Measurements from ENCODE around the gene CLIC3. TPM values are rescaled to one million over a fixed set of nuclear protein-coding genes. Genes with fewer than 3 reads are reported as not detected.

Gene CLIC3
- polyA plus RNA-seq, 2 of the 4 experiments (the other 2 are of a cell fraction) = 0.61 to 6.4 TPM

DNA sequence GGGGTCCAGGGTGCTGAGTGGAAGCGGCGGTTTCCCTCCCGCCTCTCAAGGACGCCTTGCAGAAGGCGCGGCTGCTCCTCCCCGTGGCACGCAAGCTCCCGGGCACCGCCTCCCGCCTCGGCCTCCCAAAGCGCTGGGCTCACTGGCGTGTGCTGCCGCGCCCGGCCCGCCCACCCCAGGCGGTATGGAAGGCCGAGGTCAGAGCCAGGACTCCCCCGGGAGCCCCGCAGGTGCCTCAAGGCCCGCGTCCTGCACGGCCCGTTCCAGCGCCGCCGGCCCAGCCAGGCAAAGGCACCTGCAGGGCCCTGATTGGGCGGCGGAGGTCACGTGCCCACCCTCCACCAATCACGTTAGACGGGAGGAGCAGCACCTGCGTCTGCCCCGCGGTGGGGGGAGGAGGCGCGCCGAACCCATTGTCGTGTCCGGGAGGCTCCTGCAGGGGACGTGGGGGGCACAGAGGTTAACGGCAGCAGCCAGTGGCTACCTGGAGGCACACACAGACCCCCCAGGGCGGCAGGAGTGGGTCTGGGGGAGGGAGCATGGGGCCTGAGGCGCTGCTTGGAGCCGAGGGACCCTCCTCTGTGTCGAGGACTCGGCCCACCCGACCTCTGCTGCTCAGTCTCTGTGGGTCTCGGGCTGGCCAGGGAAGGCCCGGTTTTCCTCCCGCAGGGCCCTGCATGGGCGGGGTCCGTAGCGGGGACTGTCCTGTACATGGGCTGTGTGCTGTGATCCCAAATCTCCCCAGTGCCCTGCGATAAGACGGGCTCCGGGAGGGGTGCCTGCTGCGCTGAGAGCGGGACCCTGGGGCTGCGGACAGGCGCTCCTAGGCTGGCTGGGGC is 46.3 kb downstream of the CLIC3 start:
- CTCF ChIA-PET = interaction anchor here (1.0 to 11.3 kb wide), 3 partner anchors 50 to 106 kb away, joined by 3 to 282 read pairs (median 4); partner anchors contain the start of genes ABCA2 and FUT7
- H3K9me3 ChIP-seq = no peaks in the 10 kb centered on the region
- peak overlapping the region; percentile 92 for H3K4me2 ChIP-seq
- POLR2A ChIA-PET = interaction anchor here (0.5 to 1.4 kb wide), 4 partner anchors 8 to 231 kb away, joined by 3 read pairs; partner anchors contain the start of gene PAXX
- ATAC-seq (peak; percentile 71 to 87), DNase-seq (ENCODE audit: low read depth in 1 of 2, low spot score in 1 of 2) (peak; percentile 96 to 99), FAIRE-seq (peak; percentile 88)
- 15% methylated on average over 14 of the region's 63 CpGs for WGBS (ENCODE audit: missing lambda C conversion rate)
- peak overlapping the region; percentile 94 to 98 for H3K27ac ChIP-seq
- H3K4me1 ChIP-seq = peaks cover 32% of the 10 kb centered on the region
- peak overlapping the region; percentile 60 for H3K4me3 ChIP-seq
- TF ChIP-seq CTCF (IDR thresholded peaks at IDR 0.05) = no peak
- no peak for TF ChIP-seq CHD4 (IDR thresholded peaks at IDR 0.05; ENCODE audit: borderline replicate concordance)
- 0 out of 2 replicates have a peak, but pooled peaks have one; percentile 14 for TF ChIP-seq BHLHE40 (IDR thresholded peaks at IDR 0.05; ENCODE audit: low read depth, low read length)
- TF ChIP-seq SREBF2 (IDR thresholded peaks at IDR 0.05) = no peak
- no peak for TF ChIP-seq TFCP2L1 (CRISPR knock-in tag; IDR thresholded peaks at IDR 0.05)
- no peak for TF ChIP-seq ELK1 (IDR thresholded peaks at IDR 0.05; ENCODE audit: low read depth, low read length)
- TF ChIP-seq FOXS1 (CRISPR knock-in tag; IDR thresholded peaks at IDR 0.05) = no peak
- TF ChIP-seq POLR2A (IDR thresholded peaks at IDR 0.05; ENCODE audit: low read length) = peak; percentile 76
- TF ChIP-seq JUN (IDR thresholded peaks at IDR 0.05) = peak in 1 of 2 experiments; percentile 84; a peak in 3 of 5 replicates
- no peak for TF ChIP-seq ATOH8 (CRISPR knock-in tag; IDR thresholded peaks at IDR 0.05; ENCODE audit: low read depth)
- TF ChIP-seq PHF8 (IDR thresholded peaks at IDR 0.05; ENCODE audit: borderline replicate concordance, low read depth) = 0 out of 2 replicates have a peak, but pooled peaks have one; percentile 9
- TF ChIP-seq MAFK (IDR thresholded peaks at IDR 0.05; ENCODE audit: partially characterized antibody) = no peak
- TF ChIP-seq, protein P1, sequence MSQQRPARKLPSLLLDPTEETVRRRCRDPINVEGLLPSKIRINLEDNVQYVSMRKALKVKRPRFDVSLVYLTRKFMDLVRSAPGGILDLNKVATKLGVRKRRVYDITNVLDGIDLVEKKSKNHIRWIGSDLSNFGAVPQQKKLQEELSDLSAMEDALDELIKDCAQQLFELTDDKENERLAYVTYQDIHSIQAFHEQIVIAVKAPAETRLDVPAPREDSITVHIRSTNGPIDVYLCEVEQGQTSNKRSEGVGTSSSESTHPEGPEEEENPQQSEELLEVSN (IDR thresholded peaks at IDR 0.05; ENCODE audit: borderline replicate concordance, low read depth) = 0 out of 2 replicates have a peak, but pooled peaks have one; percentile 19
- TF ChIP-seq NR3C1 (IDR thresholded peaks at IDR 0.05) = no peak
- TF ChIP-seq NFE2L2 (conservative IDR thresholded peaks at IDR 0.05; ENCODE audit: low read length) = no peak
- TF ChIP-seq NPAS2 (CRISPR knock-in tag; IDR thresholded peaks at IDR 0.05; ENCODE audit: borderline replicate concordance) = no peak
- TF ChIP-seq REST (IDR thresholded peaks at IDR 0.05) = no peak
- no peak for TF ChIP-seq ZFP36 (IDR thresholded peaks at IDR 0.05; ENCODE audit: borderline replicate concordance, partially characterized antibody)
- TF ChIP-seq RFX5 (IDR thresholded peaks at IDR 0.05) = 0 out of 2 replicates have a peak, but pooled peaks have one; percentile 31
- TF ChIP-seq CEBPB (IDR thresholded peaks at IDR 0.05) = no peak
- no peak for TF ChIP-seq EHMT2 (IDR thresholded peaks at IDR 0.05; ENCODE audit: low read depth)
- no peak for TF ChIP-seq TP53 (CRISPR knock-in tag; IDR thresholded peaks at IDR 0.05)
- 0 out of 2 replicates have a peak, but pooled peaks have one; percentile 16 for TF ChIP-seq GATA3 (IDR thresholded peaks at IDR 0.05; ENCODE audit: borderline replicate concordance)
- TF ChIP-seq BCL3 (IDR thresholded peaks at IDR 0.05) = peak; percentile 73; the same call in 2 of the 3 replicates
- TF ChIP-seq, protein P2, sequence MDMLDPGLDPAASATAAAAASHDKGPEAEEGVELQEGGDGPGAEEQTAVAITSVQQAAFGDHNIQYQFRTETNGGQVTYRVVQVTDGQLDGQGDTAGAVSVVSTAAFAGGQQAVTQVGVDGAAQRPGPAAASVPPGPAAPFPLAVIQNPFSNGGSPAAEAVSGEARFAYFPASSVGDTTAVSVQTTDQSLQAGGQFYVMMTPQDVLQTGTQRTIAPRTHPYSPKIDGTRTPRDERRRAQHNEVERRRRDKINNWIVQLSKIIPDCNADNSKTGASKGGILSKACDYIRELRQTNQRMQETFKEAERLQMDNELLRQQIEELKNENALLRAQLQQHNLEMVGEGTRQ (IDR thresholded peaks at IDR 0.05) = peak; percentile 98
- no peak for TF ChIP-seq RARB (CRISPR knock-in tag; IDR thresholded peaks at IDR 0.05)
- TF ChIP-seq MYC (IDR thresholded peaks at IDR 0.05; ENCODE audit: borderline replicate concordance, low read length) = no peak
- TF ChIP-seq HEYL (CRISPR knock-in tag; IDR thresholded peaks at IDR 0.05) = no peak
- TF ChIP-seq CHD2 (IDR thresholded peaks at IDR 0.05; ENCODE audit: low read length, partially characterized antibody) = no peak
